UCSD-AML1 (cell line): Measurements from ENCODE around the gene SNTA1.
"Not testable (repeated sequence)": the region's sequence is repeated elsewhere in the genome, so short reads cannot be mapped to it uniquely, and the experiment has no call there.

ENCODE experiments used
- DNase-seq: peaks from one replicate; lab custom pipeline; 2025; ENCODE audit not compliant: unreplicated experiment; lab: John Stamatoyannopoulos, UW

Gene SNTA1

GRCh38 chr20:33443512-33444239 lies at the start of gene SNTA1:
TSS of gene SNTA1 (minus strand) at chr20:33443763. CDS start at chr20:33443620, 143 bp downstream.
- peak; percentile 87 for DNase-seq

- DNase-seq: no peak
These were observed 47.5 kb upstream of the SNTA1 start for GRCh38 chr20:33490934-33491656.

GRCh38 chr20:33490023-33490933 lies 46.7 kb upstream of the SNTA1 start, which contains the start of gene CBFA2T2:
TSS of gene CBFA2T2 (plus strand) at chr20:33490096. CDS start at chr20:33490268, 172 bp downstream.
- DNase-seq: no peak

- peak; percentile 98 for DNase-seq
These were observed 46.0 kb upstream of the SNTA1 start for GRCh38 chr20:33489495-33490022.

GRCh38 chr20:33488661-33489494 lies 45.3 kb upstream of the SNTA1 start:
- not testable (repeated sequence) for DNase-seq

- DNase-seq: no peak
These were observed 44.6 kb upstream of the SNTA1 start for GRCh38 chr20:33488201-33488600.

- DNase-seq: not testable (repeated sequence)
These were observed 39.6 kb upstream of the SNTA1 start for GRCh38 chr20:33483186-33483585.

GRCh38 chr20:33482581-33482980 lies 39.0 kb upstream of the SNTA1 start:
- DNase-seq: no peak

- no peak for DNase-seq
These were observed 37.9 kb upstream of the SNTA1 start for GRCh38 chr20:33481431-33481941.

GRCh38 chr20:33480048-33480447 lies 36.5 kb upstream of the SNTA1 start:
- no peak for DNase-seq

GRCh38 chr20:33477386-33478234 lies 34.0 kb upstream of the SNTA1 start:
- no peak for DNase-seq

GRCh38 chr20:33475381-33476152 lies 32.0 kb upstream of the SNTA1 start:
- DNase-seq: no peak

GRCh38 chr20:33474963-33475362 lies 31.4 kb upstream of the SNTA1 start:
- DNase-seq: no peak

- no peak for DNase-seq
These were observed 30.7 kb upstream of the SNTA1 start for GRCh38 chr20:33474097-33474873.

GRCh38 chr20:33472868-33473435 lies 29.4 kb upstream of the SNTA1 start:
- no peak for DNase-seq

- no peak for DNase-seq
These were observed 27.3 kb upstream of the SNTA1 start for GRCh38 chr20:33470866-33471265.

- DNase-seq: no peak
These were observed 26.9 kb upstream of the SNTA1 start for GRCh38 chr20:33470457-33470856.
